CD14-positive monocyte (primary cell): Measurements from ENCODE around the gene PER2. TPM values are rescaled to one million over a fixed set of nuclear protein-coding genes. Genes with fewer than 3 reads are reported as not detected.

Source experiments
- DNase-seq, 3 donors: peaks; one replicate each; pipeline ENCODE4 v3.0.0-alpha.2; 2011 to 2022
- H2AFZ ChIP-seq: 2 replicates; pipeline ENCODE4 v1.6.0; 2012; ENCODE audit warnings: mild to moderate bottlenecking, low read depth, low read length, inconsistent platforms; ENCODE audit not compliant: insufficient read depth, poor library complexity, severe bottlenecking
- H3K27ac ChIP-seq, 2 donors: 1 replicate in 1 of 2; 2 replicates in 1 of 2; pipeline ENCODE4 v1.5.1; 2012 to 2013; ENCODE audit warnings: low read length in 2 of 2, control low read depth in 1 of 2, inconsistent platforms in 1 of 2, low read depth in 1 of 2, mild to moderate bottlenecking in 1 of 2
- H3K27me3 ChIP-seq, 2 donors: one replicate each; pipeline versions ENCODE4 v1.6.0 to v1.6.1; 2011 to 2013; ENCODE audit warnings: low read length in 2 of 2; ENCODE audit not compliant: control insufficient read depth in 2 of 2, insufficient read depth in 2 of 2
- H3K36me3 ChIP-seq, 2 donors: replicated peaks in 1 of 2; 1 replicate in 1 of 2; 2 replicates in 1 of 2; pipeline versions ENCODE4 v1.5.1 to v1.6.1; 2012 to 2013; ENCODE audit warnings: low read length in 2 of 2, control low read depth in 1 of 2, inconsistent platforms in 1 of 2, mild to moderate bottlenecking in 1 of 2; ENCODE audit not compliant: insufficient read depth in 2 of 2, control insufficient read depth in 1 of 2
- H3K4me1 ChIP-seq, 2 donors: 1 replicate in 1 of 2; 2 replicates in 1 of 2; pipeline versions ENCODE4 v1.5.1 to v1.6.1; 2012 to 2013; ENCODE audit warnings: low read length in 2 of 2, control low read depth in 1 of 2, inconsistent platforms in 1 of 2, mild to moderate bottlenecking in 1 of 2, moderate library complexity in 1 of 2; ENCODE audit not compliant: insufficient read depth in 2 of 2, control insufficient read depth in 1 of 2
- H3K4me2 ChIP-seq: replicated peaks from 2 replicates; pipeline ENCODE3; 2012; ENCODE audit warnings: low read length, moderate library complexity, mild to moderate bottlenecking; ENCODE audit not compliant: poor library complexity, severe bottlenecking; ENCODE audit errors: extremely low read depth
- H3K4me3 ChIP-seq, 3 experiments: fragments of 200-600 bp in 1 of 3; sonication (generic) in 1 of 3; replicated peaks in 1 of 3; 1 replicate in 2 of 3; 2 replicates in 1 of 3; pipeline ENCODE4 v1.5.1; 2011 to 2013; ENCODE audit warnings: low read length in 3 of 3, mild to moderate bottlenecking in 3 of 3, control low read depth in 2 of 3, low read depth in 2 of 3, inconsistent platforms in 1 of 3, moderate library complexity in 1 of 3
- H3K79me2 ChIP-seq: 2 replicates; pipeline ENCODE4 v1.6.0; 2012; ENCODE audit warnings: mild to moderate bottlenecking, control low read depth, inconsistent platforms, low read length, moderate library complexity; ENCODE audit not compliant: insufficient read depth
- H3K9ac ChIP-seq: 2 replicates; pipeline ENCODE4 v1.6.0; 2017; ENCODE audit warnings: low read length, mild to moderate bottlenecking; ENCODE audit not compliant: insufficient read depth, poor library complexity, severe bottlenecking
- H3K9me3 ChIP-seq, 2 donors: replicated peaks in 1 of 2; 1 replicate in 1 of 2; 2 replicates in 1 of 2; pipeline versions ENCODE4 v1.5.1 to v1.6.1; 2012 to 2013; ENCODE audit warnings: low read length in 2 of 2, control low read depth in 1 of 2; ENCODE audit not compliant: control insufficient read depth in 1 of 2, insufficient read depth in 1 of 2
- H4K20me1 ChIP-seq: 2 replicates; pipeline ENCODE4 v1.6.0; 2012; ENCODE audit warnings: mild to moderate bottlenecking, low read length, control low read depth, moderate library complexity; ENCODE audit not compliant: insufficient read depth
- H3K27ac Mint-ChIP-seq, 7 donors: one replicate each; pipeline ENCODE4 v1.8.0; 2020; ENCODE audit warnings: mild to moderate bottlenecking in 7 of 7, mixed read lengths in 7 of 7, moderate library complexity in 6 of 7, inconsistent platforms in 2 of 7
- H3K27me3 Mint-ChIP-seq, 3 donors: one replicate each; pipeline ENCODE4 v1.8.0; 2021 to 2022; ENCODE audit warnings: low read depth in 3 of 3, mild to moderate bottlenecking in 3 of 3, mixed read lengths in 3 of 3, moderate library complexity in 3 of 3, inconsistent platforms in 1 of 3
- H3K36me3 Mint-ChIP-seq, 2 donors: one replicate each; pipeline ENCODE4 v1.8.0; 2020; ENCODE audit warnings: mixed read lengths in 2 of 2, inconsistent platforms in 1 of 2, mild to moderate bottlenecking in 1 of 2
- H3K4me1 Mint-ChIP-seq: one replicate; pipeline ENCODE4 v1.8.0; 2020; ENCODE audit warnings: mild to moderate bottlenecking, mixed read lengths
- H3K4me3 Mint-ChIP-seq, 2 donors: one replicate each; pipeline ENCODE4 v1.8.0; 2020; ENCODE audit warnings: mild to moderate bottlenecking in 2 of 2, mixed read lengths in 2 of 2, moderate library complexity in 1 of 2
- H3K9me3 Mint-ChIP-seq, 7 donors: one replicate each; pipeline ENCODE4 v1.8.0; 2020 to 2022; ENCODE audit warnings: mixed read lengths in 7 of 7, mild to moderate bottlenecking in 6 of 7, moderate library complexity in 6 of 7, inconsistent platforms in 2 of 7
- CTCF ChIP-seq: fragments of 200-600 bp; IDR thresholded peaks from one replicate; pipeline ENCODE4 v1.8.0; 2022; ENCODE audit warnings: antibody characterized with exemption, mild to moderate bottlenecking
- WGBS: methylation state at CpG from one replicate; pipeline ENCODE4 v1.1.5; 2013; ENCODE audit warnings: missing lambda C conversion rate; ENCODE audit not compliant: insufficient coverage; 5-methylcytosine and 5-hydroxymethylcytosine counted together
- intact Hi-C, 2 donors: fragments of 100-400 bp; cut with micrococcal nuclease; formaldehyde crosslinking; loops; one replicate each; pipeline versions ENCODE4 v1.15.0 to v1.15.1; 2023
- polyA plus RNA-seq, 3 donors: library from polyadenylated mRNA; depleted of rRNA in 1 of 3; unstranded in 2 of 3; stranded (reverse) in 1 of 3; fragments of 300-500 nt in 2 of 3; fragments of >200 nt in 1 of 3; fragmentation: Illumina TruSeq in 2 of 3; gene quantifications; 1 replicate in 2 of 3; 2 replicates in 1 of 3; pipeline ENCODE4 v1.2.3, GENCODE V29; 2012 to 2021

PER2 gene
- polyA plus RNA-seq, 3 donors = 1.6 to 5.6 (median 3.1) TPM

- Mint-ChIP-seq H3K4me1 (peaks cover 22% of the 10 kb centered on the region), H3K27ac (peak overlapping the region in 1 of 7 donors; percentile 28), H3K27me3 (no peaks in the 10 kb centered on the region), H3K36me3 (peaks cover 75 to 87% of the 10 kb centered on the region in 2 donors), H3K4me3 (no peak overlapping the region), H3K9me3 (peaks cover 0 to 3% (median 0%) of the 10 kb centered on the region in 7 donors)
- DNase-seq = no peak
- H3K9me3 ChIP-seq = no peaks in the 10 kb centered on the region
- no peak overlapping the region for H3K9ac ChIP-seq
- H3K27ac ChIP-seq = no peak overlapping the region
- no peak for TF ChIP-seq CTCF
- WGBS = 94% methylated on average over 2 of the region's 6 CpGs
- no peaks in the 10 kb centered on the region for H3K79me2 ChIP-seq
- H3K4me3 ChIP-seq = no peak overlapping the region
- H3K36me3 ChIP-seq = peaks cover 71 to 88% of the 10 kb centered on the region in 2 donors
- no peak overlapping the region for H2AFZ ChIP-seq
- H3K27me3 ChIP-seq = no peaks in the 10 kb centered on the region
- H4K20me1 ChIP-seq = no peaks in the 10 kb centered on the region
- no peak overlapping the region for H3K4me2 ChIP-seq
- intact Hi-C loops = no loop called here
- peaks cover 14 to 16% of the 10 kb centered on the region in 2 donors for H3K4me1 ChIP-seq
These were observed 18.7 kb downstream of the PER2 start for GRCh38 chr2:238269741-238270140.

- H3K4me3 Mint-ChIP-seq = no peak overlapping the region
- 97% methylated on average over 19 of the region's 20 CpGs for WGBS
- H3K36me3 Mint-ChIP-seq = peaks cover 69 to 79% of the 10 kb centered on the region in 2 donors
- H3K27me3 Mint-ChIP-seq = no peaks in the 10 kb centered on the region
- H4K20me1 ChIP-seq = no peaks in the 10 kb centered on the region
- no peak for TF ChIP-seq CTCF
- H2AFZ ChIP-seq = no peak overlapping the region
- peaks cover 0 to 3% (median 0%) of the 10 kb centered on the region in 7 donors for H3K9me3 Mint-ChIP-seq
- H3K9ac ChIP-seq = no peak overlapping the region
- H3K4me1 ChIP-seq = peaks cover 19 to 21% of the 10 kb centered on the region in 2 donors
- H3K27ac Mint-ChIP-seq = peak overlapping the region in 2 of 7 donors; percentile 36 to 68
- H3K27ac ChIP-seq = no peak overlapping the region
- no peaks in the 10 kb centered on the region for H3K79me2 ChIP-seq
- H3K27me3 ChIP-seq = no peaks in the 10 kb centered on the region
- H3K4me1 Mint-ChIP-seq = peaks cover 25% of the 10 kb centered on the region
- no peaks in the 10 kb centered on the region for H3K9me3 ChIP-seq
- peaks cover 64 to 81% of the 10 kb centered on the region in 2 donors for H3K36me3 ChIP-seq
- intact Hi-C loops = no loop called here
- no peak for DNase-seq
- no peak overlapping the region for H3K4me3 ChIP-seq
- H3K4me2 ChIP-seq = no peak overlapping the region
These were observed 20.3 kb downstream of the PER2 start for GRCh38 chr2:238267884-238268680.
